HG03520 (cell line): ENCODE data around the gene PELI2.
A peak's percentile ranks its signal among the peaks of the same experiment; 100 is the strongest.

Experiments
- ATAC-seq: cut with Tn5 transposase; IDR thresholded peaks from one replicate; pipeline ENCODE4 v1.9.1; 2021; ENCODE audit warnings: mild to moderate bottlenecking, moderate library complexity; ENCODE audit not compliant: unreplicated experiment

Gene PELI2

GRCh38 chr14:56199095-56199981, 81.1 kb downstream of the PELI2 start:
- peak; percentile 64 for ATAC-seq

GRCh38 chr14:56199982-56200577, 81.9 kb downstream of the PELI2 start:
- peak; percentile 63 for ATAC-seq

DNA sequence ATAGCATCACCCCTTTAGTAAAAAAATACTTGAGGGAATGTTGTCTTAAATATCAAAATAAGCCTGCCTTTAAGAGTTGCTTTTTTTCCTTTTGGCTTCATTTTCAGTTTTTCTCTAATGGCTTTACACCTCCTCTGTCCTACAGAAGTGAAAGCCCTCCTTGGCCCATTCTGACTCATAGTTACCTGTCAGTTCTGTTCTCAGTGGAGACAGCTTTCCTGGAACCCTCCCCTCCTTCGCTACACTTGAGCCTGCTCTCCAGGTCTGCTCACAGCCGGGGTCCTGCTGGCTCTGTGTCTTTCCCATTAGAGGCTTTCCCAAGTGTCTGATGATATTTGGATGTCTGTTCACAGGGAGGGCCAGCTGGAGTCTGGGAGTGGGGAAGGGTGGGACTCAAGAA, 84.0 kb downstream of the PELI2 start:
- no peak for ATAC-seq

DNA sequence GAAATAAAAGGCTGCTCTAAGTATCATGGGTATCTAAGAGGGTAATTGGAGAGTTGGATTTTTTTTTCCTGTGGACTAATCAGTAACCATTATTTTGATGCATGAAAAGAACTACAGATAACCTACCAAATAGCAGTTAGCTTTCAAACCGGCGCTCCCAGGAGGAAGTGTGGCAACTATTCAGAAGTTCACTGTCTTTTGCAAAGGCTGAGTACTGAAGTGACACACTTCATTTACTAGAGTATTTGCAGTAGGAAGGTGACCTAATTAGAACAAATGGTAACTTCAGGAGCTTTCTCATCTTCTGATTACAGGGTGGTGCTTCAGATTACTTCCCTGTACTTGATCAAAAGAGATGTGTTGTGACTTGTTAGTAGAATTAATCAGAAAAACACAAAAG, 87.7 kb downstream of the PELI2 start:
- ATAC-seq = no peak

DNA sequence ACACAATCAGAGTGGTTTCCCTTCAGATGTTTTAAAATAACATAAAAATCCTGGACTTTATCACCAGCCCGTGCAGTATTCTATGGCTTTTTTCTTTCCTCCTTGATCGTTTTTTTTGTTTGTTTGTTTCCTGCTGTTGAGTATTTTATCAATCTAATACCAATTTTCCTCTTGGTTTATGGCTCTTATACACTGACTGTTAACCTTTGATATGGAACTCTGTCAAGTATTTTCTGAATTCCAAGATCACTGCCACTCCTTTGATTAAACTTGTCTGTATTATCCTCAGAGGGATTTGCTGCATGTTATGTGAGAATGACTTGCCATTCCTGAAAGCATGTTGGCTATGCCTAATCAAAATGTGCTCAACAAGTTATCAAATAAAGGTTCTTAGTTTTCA, 88.4 kb downstream of the PELI2 start:
- no peak for ATAC-seq

- ATAC-seq = no peak
Measured at GRCh38 chr14:56207626-56208292, 89.5 kb downstream of the PELI2 start.

DNA sequence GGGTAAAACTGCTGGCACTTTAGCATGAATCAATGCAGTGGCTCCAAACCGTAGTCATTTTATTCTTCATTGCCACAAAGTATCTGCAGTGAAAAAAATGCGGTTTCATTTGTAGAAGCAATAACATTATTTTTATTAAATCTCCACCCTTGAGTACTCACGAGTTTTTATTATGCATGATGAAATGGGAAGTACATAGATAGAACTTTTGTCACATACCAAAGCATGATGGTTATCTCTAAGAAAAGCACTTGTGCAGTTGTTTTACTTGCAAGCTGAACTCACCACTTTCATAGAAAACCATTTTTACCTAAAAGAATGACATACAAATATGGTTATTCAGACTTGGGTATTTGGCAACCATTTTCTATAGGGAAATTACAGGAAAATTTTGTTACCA, 90.3 kb downstream of the PELI2 start:
- ATAC-seq = no peak

DNA sequence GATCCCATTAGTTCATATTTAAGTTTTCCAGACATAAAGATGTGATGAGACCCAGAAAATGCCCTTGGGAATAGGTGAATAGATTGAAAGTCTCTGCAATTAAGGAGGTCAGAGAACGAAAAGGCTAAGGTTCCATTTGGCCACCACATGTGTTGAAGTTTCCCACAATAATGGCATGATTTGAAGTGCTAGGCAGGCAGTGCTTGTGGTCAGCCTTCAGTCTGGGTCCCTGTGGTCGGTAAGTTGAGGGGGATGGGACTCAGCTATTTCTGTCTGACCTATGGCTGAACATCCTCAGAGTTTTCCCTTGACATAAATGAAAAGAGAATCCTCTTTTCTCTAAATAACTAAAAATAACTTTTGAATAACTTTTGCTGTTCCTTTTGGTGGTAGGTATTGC, 92.4 kb downstream of the PELI2 start:
- ATAC-seq = no peak

GRCh38 chr14:56211084-56211483, 92.9 kb downstream of the PELI2 start:
- ATAC-seq = no peak

DNA sequence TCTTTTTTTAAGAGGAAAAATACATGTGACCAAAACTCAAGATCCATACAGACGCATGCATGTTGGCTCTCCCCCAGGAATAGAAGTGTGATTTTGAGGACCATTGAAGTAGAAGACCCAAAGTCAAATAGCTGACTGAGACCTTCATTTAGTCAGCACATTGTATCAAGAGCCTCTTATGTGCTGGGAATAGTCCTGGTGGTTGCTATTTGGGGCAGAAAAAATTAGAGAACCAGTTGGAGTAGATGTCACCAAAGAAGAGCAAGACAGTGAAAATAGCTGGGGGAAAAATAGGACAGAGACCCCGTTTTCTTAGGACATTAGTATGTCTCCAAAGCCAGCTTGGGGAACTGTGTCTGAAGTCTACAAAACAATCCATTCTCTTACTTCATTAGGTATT, 93.6 kb downstream of the PELI2 start:
- ATAC-seq = no peak

DNA sequence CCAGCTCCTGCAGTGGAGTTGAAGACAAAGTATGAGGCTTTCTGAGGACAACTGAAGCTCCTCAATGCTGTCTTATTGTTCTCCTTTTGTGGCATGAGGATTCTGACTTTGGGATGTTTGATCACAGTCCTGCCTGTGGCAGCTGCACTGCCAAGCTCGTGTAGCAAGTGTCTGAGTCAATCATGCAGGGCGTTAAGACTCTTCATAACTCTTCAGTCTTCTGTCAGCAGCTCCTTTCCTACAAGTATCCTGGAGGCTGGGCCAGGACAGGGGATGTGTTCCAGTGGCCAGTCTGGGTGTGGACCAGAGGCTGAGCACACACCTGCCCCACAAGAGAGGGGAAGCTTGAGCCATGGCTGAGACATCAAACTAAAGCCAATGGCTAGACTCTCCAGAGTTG, 94.3 kb downstream of the PELI2 start:
- ATAC-seq = no peak

- no peak for ATAC-seq
Measured at GRCh38 chr14:56213306-56213705, 95.1 kb downstream of the PELI2 start.

- ATAC-seq = no peak
Measured at GRCh38 chr14:56215180-56215579, 97.0 kb downstream of the PELI2 start.

DNA sequence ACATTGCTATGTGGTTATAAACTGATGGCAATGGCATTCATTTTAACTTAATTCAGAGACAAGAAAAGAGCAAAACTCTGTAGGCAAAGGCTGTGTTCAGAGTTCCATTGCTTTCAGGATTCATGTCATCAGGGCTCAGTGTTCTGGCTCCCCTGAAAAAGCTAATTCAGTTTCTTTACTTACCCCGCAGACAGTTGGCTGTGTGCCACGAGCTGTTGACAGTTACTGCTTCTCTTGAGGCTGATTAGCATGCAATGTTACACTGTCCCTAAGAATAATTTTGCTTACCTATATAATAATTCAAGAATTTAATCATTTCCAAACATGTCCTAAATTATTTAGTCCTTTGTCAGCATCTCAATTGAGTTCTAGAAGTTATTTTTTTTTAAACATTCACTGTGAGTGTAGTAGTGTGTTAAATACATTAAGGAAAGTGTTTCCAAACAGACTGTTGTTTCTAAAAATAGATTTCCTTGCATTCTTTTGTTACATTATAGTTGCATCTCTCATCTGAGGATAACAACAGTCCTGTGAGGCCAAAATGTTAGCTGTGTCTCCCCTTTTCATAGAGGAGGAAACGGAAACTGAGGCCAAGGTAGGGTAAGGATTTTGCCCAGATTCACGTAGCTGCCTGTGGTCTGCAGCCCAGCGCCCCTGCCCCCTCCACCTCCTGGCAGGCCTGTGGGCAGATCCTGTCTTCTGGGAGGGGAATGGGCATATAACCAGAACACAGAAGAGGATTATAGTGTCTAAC, 98.6 kb downstream of the PELI2 start:
- no peak for ATAC-seq

DNA sequence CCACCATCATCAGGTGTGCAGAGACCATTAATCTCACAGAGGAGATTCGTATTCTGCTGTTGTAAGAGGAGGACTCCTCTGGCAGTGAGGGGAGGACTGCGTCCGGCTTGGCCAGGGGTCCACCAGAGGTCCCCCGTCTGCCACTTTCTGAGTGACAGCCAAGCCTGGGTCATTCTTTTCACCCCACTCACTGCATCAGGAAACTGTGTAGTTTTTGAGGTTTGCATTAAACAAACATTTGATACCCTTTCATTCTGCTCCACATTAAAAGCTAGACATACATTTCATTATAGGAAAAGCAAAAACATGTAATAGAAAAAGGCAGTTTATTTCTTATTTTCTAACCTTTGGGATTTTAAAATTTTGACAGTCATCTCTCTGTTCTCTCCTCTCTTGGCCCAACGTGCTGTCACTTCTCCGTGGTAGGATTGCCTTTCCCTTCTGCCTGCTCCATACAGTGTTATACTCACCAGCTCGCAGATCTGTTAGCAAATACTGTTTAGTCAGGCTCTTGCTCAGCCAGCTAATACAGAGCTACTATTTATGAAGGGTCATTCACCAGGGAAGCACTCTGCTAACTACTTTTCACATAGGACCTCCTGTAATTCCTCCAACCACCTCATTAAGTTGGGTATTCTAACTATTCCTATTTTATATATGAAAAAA, 99.3 kb downstream of the PELI2 start:
- no peak for ATAC-seq

- no peak for ATAC-seq
Measured at GRCh38 chr14:56219666-56220413, 101.6 kb downstream of the PELI2 start.

DNA sequence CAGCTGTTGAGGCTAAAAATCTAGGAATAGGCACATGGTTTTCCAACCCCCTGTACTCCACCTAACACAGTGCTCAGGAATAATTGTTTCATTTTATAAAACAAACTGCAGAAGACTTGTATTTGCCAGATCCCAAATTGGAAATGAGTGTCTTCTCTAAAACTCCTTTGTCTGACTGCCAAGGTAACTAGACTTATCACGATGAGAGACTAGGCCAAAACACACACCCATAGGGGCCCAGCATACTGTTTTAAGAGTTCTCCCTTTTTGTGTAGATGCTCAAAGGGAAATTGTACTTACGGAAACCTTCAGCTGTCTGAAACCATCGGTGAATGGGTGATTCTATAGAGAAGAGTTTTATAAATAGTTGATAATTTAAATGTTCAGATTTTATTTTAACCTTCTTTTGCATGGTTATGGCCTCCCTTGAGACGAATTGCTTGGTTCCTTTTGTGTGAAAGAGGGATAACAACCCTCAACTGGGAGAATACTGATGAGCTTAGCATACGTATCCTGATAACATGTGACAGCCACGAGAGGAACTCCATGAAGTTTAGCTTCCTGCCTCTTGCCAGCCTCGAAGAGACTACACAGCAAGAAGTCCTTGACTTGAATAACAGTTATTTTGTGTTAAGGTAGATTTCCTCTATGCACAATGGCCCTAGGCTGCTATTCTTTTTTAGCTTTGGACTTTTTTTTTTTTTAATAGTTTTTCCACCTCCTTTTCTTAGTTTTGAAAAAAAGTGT, 103.3 kb downstream of the PELI2 start:
- no peak for ATAC-seq

- no peak for ATAC-seq
Measured at GRCh38 chr14:56224229-56224628, 106.0 kb downstream of the PELI2 start.
